Endodermal cell (in vitro differentiated cells): ENCODE data around the gene RBM38. TPM values are rescaled to one million over a fixed set of nuclear protein-coding genes. Genes with fewer than 3 reads are reported as not detected.

ENCODE experiments used
- DNase-seq: peaks from one replicate; pipeline ENCODE4 v3.0.0-alpha.2; 2017
- H3K27ac ChIP-seq: 2 replicates; pipeline ENCODE4 v1.5.1; 2013; ENCODE audit warnings: mild to moderate bottlenecking, low read depth, low read length, moderate library complexity
- H3K27me3 ChIP-seq: 2 replicates; pipeline ENCODE4 v1.6.1; 2013; ENCODE audit warnings: mild to moderate bottlenecking, low read length, moderate library complexity; ENCODE audit not compliant: insufficient read depth, control insufficient read depth, poor library complexity, severe bottlenecking
- H3K36me3 ChIP-seq: 2 replicates; pipeline ENCODE4 v1.7.0; 2013; ENCODE audit warnings: mild to moderate bottlenecking, low read length, moderate library complexity; ENCODE audit not compliant: control insufficient read depth, insufficient read depth
- H3K4me1 ChIP-seq: one replicate; pipeline ENCODE4 v1.7.0; 2013; ENCODE audit warnings: low read length; ENCODE audit not compliant: control insufficient read depth, insufficient read depth
- H3K4me3 ChIP-seq: 2 replicates; pipeline ENCODE4 v1.5.1; 2013; ENCODE audit warnings: mild to moderate bottlenecking, low read length, moderate library complexity
- H3K9ac ChIP-seq: 2 replicates; pipeline ENCODE4 v1.6.1; 2013; ENCODE audit warnings: mild to moderate bottlenecking, low read length, moderate library complexity; ENCODE audit not compliant: poor library complexity, severe bottlenecking; ENCODE audit errors: extremely low read depth
- H3K9me3 ChIP-seq: 2 replicates; pipeline ENCODE4 v1.6.1; 2013; ENCODE audit warnings: mild to moderate bottlenecking, low read length, moderate library complexity; ENCODE audit not compliant: control insufficient read depth
- H3K27ac Mint-ChIP-seq: 2 replicates; pipeline ENCODE4 v1.8.0; 2020; ENCODE audit warnings: mixed read lengths
- H3K27me3 Mint-ChIP-seq: 2 replicates; pipeline ENCODE4 v1.8.0; 2021; ENCODE audit warnings: mild to moderate bottlenecking, mixed read lengths; ENCODE audit not compliant: insufficient read depth
- H3K36me3 Mint-ChIP-seq: 2 replicates; pipeline ENCODE4 v1.8.0; 2020; ENCODE audit warnings: low read depth, mixed read lengths
- H3K4me1 Mint-ChIP-seq: 2 replicates; pipeline ENCODE4 v1.8.0; 2020; ENCODE audit warnings: mixed read lengths
- H3K4me3 Mint-ChIP-seq: 2 replicates; pipeline ENCODE4 v1.8.0; 2020; ENCODE audit warnings: mild to moderate bottlenecking, moderate library complexity, mixed read lengths
- H3K9me3 Mint-ChIP-seq: 2 replicates; pipeline ENCODE4 v1.8.0; 2020; ENCODE audit warnings: mild to moderate bottlenecking, mixed read lengths
- WGBS, 2 experiments: methylation state at CpG; one replicate each; pipeline versions ENCODE4 v1.1.5 to v1.1.7; 2013; ENCODE audit warnings: missing lambda C conversion rate in 2 of 2, mixed read lengths in 1 of 2; ENCODE audit not compliant: insufficient coverage in 1 of 2, insufficient read length in 1 of 2; 5-methylcytosine and 5-hydroxymethylcytosine counted together
- total RNA-seq, 2 donors: library from RNA; stranded (reverse); fragmentation: NEBNext Ultra II Directional in 1 of 2; extraction: Animal tissue kit (Norgen Biotek cat#: 25700) in 1 of 2; gene quantifications; 2 replicates in 1 of 2; 3 replicates in 1 of 2; pipeline ENCODE4 v1.2.1, GENCODE V29; 2021
- TF ChIP-seq, protein P1 (sequence below): fragments of 200-600 bp; sonication (generic); conservative IDR thresholded peaks from 2 replicates; pipeline ENCODE4 v1.5.0; 2021; ENCODE audit warnings: antibody characterized with exemption, mild to moderate bottlenecking

RBM38 gene
- total RNA-seq, 2 donors from 2014 or later, result 29.0 to 30.2 TPM

DNA sequence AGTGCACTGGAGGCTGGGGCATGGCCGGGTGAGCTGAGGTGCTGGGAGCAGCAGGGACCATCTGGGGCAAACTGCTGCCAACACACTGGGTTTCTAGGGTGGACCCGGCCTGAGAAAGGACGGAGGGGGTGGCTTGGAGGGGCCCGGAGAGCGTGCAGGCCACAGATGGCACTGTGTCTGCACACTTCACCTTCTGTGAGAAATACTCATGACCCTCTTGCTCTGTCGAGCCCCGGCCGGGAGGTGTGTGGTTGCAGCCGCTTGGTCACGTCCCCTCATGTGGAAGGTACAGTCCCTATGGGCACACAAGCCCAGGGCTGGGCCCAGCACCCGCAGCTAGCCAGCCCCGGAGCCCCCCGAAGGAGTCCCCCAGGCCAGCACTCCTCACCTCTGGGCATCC, 59.7 kb downstream of the RBM38 start:
- H3K4me1 ChIP-seq, result no peaks in the 10 kb centered on the region
- H3K9ac ChIP-seq, result no peak overlapping the region
- Mint-ChIP-seq H3K36me3 (no peaks in the 10 kb centered on the region), H3K27me3 (no peaks in the 10 kb centered on the region), H3K4me3 (no peak overlapping the region), H3K4me1 (peaks cover 19% of the 10 kb centered on the region), H3K27ac (no peak overlapping the region), H3K9me3 (no peaks in the 10 kb centered on the region)
- H3K27ac ChIP-seq, result no peak overlapping the region
- no peaks in the 10 kb centered on the region for H3K9me3 ChIP-seq
- H3K27me3 ChIP-seq, result no peaks in the 10 kb centered on the region
- 87 to 95% methylated on average over 4 to 13 of the region's 13 CpGs for WGBS, 2 experiments
- TF ChIP-seq, protein P1, sequence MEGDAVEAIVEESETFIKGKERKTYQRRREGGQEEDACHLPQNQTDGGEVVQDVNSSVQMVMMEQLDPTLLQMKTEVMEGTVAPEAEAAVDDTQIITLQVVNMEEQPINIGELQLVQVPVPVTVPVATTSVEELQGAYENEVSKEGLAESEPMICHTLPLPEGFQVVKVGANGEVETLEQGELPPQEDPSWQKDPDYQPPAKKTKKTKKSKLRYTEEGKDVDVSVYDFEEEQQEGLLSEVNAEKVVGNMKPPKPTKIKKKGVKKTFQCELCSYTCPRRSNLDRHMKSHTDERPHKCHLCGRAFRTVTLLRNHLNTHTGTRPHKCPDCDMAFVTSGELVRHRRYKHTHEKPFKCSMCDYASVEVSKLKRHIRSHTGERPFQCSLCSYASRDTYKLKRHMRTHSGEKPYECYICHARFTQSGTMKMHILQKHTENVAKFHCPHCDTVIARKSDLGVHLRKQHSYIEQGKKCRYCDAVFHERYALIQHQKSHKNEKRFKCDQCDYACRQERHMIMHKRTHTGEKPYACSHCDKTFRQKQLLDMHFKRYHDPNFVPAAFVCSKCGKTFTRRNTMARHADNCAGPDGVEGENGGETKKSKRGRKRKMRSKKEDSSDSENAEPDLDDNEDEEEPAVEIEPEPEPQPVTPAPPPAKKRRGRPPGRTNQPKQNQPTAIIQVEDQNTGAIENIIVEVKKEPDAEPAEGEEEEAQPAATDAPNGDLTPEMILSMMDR, result no peak
- H3K36me3 ChIP-seq, result no peaks in the 10 kb centered on the region
- no peak for DNase-seq
- H3K4me3 ChIP-seq, result no peak overlapping the region

DNA sequence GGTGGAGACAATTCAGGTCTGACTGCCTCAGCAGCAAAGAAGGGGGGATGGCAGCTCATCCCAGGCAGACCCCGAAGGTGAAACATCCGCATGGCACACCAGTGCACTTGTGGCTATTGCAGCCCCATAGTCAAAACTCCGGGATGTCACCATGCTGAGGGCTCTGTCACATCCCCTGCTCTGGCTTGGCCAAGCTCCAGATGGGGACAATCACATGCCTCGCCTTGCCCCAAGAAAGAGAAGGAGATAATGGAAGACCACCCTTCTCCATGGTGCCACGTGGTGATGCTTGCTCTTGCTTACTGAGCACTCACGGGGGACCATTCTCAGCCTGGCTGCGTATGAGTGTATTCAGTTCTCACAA, 60.2 kb downstream of the RBM38 start:
- no peaks in the 10 kb centered on the region for H3K27me3 ChIP-seq
- WGBS, 2 experiments, result 91 to 93% methylated on average over 5 to 7 of the region's 7 CpGs

DNA sequence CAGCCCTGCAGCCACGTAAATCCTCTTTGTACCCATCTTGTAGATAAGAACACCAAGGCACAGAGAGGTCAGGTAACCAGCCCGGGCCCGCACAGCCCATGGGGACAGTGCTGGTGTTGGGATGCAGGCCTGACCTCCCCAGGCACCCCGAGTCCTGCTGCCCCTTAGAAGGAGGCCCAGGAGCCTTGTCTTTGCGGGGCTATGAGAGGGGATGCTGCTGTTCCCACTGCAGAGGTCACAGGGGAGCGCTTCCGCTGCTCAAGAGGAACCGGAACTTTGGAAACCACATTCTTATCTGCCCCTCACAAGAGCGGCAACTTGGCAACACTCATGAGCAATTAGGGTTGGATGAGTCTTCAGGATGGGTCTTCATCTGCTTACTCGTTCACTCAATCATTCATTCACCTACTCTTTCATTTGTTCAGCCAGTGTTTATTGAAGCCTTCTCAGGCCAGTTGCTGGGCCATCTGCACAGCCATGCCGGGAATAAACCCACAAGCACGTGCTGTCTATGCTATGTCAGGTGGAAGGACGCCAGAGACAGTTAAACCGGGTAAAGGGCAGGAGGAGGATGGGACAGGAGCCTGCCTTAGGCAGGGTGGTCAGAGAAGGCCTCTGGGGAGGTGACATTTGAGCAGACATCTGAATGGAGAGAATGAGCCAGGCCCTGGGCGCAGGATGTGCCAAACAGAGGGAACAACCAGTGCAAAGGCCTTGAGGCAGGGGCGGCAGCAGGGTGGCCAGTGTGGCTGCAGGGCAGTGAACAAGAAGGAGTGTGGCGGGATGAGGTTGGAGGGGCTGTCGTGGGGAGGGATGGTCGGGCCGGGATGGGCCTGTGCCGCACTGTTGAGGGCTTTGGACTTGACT, 60.8 kb downstream of the RBM38 start:
- H3K9me3 ChIP-seq, result no peaks in the 10 kb centered on the region
- no peak overlapping the region for H3K4me3 Mint-ChIP-seq
- H3K36me3 ChIP-seq, result no peaks in the 10 kb centered on the region
- H3K27me3 ChIP-seq, result no peaks in the 10 kb centered on the region
- no peak for DNase-seq
- peaks cover 13% of the 10 kb centered on the region for H3K4me1 Mint-ChIP-seq
- H3K9me3 Mint-ChIP-seq, result no peaks in the 10 kb centered on the region
- TF ChIP-seq, protein P1, result no peak
- no peaks in the 10 kb centered on the region for H3K4me1 ChIP-seq
- H3K27ac ChIP-seq, result no peak overlapping the region
- 90 to 93% methylated on average over 4 to 21 of the region's 21 CpGs for WGBS, 2 experiments
- H3K27ac Mint-ChIP-seq, result no peak overlapping the region
- H3K36me3 Mint-ChIP-seq, result no peaks in the 10 kb centered on the region
- no peaks in the 10 kb centered on the region for H3K27me3 Mint-ChIP-seq
- H3K9ac ChIP-seq, result no peak overlapping the region
- no peak overlapping the region for H3K4me3 ChIP-seq

More for the DNA sequence above, 60.2 kb downstream of the RBM38 start:
- no peak overlapping the region for H3K4me3 Mint-ChIP-seq
- no peak for DNase-seq
- Histone ChIP-seq H3K9ac (no peak overlapping the region), H3K27ac (no peak overlapping the region), H3K4me1 (no peaks in the 10 kb centered on the region), H3K4me3 (no peak overlapping the region), H3K9me3 (no peaks in the 10 kb centered on the region), H3K36me3 (no peaks in the 10 kb centered on the region)
- no peaks in the 10 kb centered on the region for H3K27me3 Mint-ChIP-seq
- peaks cover 18% of the 10 kb centered on the region for H3K4me1 Mint-ChIP-seq
- TF ChIP-seq, protein P1, result no peak
- no peaks in the 10 kb centered on the region for H3K36me3 Mint-ChIP-seq
- no peak overlapping the region for H3K27ac Mint-ChIP-seq
- H3K9me3 Mint-ChIP-seq, result no peaks in the 10 kb centered on the region
